HG02642 (cell line): ENCODE results near the gene RPL13A.

Source experiments
- ATAC-seq: cut with Tn5 transposase; IDR thresholded peaks from one replicate; pipeline ENCODE4 v1.9.1; 2021; ENCODE audit warnings: mild to moderate bottlenecking; ENCODE audit not compliant: unreplicated experiment, poor library complexity

Gene RPL13A

DNA sequence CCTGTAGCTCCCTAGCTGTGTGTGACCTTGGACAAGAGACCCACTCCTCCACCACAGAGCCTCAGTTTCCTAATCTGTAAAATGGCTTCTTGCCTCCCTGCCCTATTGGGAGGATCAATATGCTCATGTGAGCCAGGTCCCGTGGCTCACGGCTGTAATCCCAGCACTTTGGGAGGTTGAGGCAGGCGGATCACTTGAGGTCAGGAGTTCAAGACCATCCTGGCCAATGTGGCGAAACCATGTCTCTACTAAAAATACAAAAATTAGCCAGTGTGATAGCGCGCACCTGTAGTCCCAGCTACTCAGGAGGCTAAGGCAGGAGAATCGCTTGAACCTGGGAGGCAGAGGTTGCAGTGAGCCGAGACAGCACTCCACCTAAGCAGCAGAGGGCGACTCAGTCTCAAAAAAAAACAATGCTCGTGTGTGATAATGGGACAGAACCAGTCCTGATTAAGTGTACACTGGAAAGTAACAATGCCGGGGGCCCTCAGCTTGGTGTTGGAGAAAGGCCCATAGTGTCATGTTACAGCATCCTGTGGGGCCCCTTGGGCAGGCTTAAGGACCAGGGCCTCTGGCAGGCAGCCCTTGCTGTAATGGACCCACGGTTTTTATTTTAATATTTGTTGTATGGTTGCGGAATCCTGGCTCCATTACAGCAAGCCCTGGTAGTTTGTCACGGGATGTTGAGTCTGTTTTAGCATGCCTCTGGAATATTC lies 15.6 kb downstream of the RPL13A start:
- no peak for ATAC-seq

DNA sequence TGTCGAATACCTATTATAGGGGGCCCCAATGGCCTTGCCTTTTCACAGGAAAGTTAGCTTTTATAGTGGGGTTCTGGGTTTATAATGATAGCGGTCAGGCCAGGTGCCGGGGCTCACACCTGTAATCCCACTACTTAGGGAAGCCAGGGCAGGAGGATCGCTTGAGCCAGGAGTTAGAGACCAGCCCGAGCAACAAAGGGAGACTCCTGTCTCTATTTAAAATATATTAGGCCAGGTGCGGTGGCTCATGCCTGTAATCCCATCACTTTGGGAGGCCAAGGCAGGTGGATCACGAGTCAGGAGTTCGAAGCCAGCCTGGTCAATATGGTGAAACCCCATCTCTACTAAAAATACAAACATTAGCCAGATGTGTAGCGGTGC lies 16.2 kb downstream of the RPL13A start:
- ATAC-seq, result no peak

DNA sequence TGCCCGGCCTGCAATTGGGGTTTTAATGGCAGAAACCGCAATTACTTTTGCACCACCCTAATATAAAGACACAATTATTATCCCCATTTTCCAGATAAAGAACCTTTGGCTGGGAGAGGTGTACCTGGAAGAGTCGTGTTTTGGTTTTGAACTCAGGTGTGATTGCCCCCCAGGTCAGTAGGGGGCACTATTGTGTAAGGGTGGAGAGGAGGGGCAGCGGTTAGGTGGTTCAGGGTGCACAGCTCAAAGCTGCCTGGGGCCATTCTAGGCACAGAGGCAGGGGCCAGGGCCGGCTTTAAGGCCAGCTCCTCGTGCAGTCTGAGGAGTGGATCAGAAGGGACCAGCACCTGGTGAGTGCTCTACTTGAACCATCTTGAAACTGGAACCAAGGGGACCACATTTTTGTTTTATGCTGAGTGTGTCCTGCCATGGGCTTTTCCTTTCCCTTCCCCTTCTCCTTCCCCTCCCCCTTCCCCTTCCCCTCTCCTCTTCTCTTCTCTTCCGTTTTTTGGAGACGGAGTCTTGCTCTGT lies 19.2 kb downstream of the RPL13A start:
- ATAC-seq, result no peak

DNA sequence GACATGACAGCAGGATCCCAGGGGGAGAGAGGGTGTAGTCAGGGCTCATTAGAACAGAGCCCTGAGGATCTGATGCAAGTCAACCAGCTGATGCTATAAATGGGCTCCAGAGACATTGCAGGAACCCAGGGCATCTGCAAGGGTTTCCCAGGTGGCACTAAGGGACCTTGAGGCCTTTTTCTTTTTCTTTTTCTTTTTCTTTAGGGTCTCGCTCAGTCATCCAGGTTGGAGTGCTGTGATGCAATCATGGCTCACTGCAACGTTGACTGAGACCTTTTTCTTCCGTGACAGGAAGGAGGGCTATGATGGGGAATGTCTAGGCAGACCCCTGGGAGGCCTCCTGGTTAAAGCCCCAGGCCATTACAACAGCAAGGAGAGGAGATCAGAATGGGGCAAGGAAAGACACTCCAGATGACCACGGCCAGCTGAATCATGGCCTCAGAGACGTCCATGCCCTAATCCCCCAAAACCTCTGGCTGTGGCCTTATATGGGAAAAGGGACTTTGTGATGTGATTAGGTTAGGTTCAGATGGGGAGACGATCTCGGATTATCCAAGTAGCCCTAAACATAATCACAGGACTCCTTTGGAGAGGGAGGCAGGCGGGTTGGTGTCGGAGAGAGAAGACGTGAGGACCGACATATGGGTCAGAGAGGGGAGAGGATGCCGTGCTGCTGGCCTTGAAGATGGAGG lies 20.5 kb downstream of the RPL13A start:
- no peak for ATAC-seq

DNA sequence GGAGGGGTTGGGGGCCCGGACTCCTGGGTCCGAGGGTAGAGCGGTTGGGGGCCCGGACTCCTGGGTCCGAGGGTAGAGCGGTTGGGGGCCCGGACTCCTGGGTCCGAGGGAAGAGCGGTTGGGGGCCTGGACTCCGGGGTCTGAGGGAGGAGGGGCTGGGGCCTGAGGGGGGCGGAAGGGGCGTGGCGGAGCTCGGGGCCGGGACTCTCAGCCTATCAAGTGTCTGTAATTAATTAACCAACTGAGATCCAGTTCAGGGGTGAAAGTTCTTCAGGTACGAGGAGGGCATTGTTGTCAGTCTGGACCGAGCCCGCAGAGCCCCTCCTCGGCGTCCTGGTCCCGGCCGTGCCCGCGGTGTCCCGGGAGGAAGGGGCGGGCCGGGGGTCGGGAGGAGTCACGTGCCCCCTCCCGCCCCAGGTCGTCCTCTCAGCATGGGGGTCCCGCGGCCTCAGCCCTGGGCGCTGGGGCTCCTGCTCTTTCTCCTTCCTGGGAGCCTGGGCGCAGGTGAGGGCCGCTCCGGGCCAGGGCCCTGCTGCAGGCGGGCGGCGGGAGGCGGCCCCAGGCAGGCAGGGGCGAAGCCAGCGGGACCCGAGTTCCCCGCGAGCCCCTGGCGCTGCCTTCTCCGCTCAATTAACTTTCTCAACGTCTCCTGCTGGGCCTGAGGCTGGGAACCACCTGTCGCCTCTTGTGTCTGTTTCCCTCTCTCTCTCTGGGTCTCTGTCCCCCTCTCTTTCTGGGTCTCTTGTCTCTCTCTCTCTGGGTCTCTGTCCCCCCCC lies 25.8 kb downstream of the RPL13A start:
- no peak for ATAC-seq

DNA sequence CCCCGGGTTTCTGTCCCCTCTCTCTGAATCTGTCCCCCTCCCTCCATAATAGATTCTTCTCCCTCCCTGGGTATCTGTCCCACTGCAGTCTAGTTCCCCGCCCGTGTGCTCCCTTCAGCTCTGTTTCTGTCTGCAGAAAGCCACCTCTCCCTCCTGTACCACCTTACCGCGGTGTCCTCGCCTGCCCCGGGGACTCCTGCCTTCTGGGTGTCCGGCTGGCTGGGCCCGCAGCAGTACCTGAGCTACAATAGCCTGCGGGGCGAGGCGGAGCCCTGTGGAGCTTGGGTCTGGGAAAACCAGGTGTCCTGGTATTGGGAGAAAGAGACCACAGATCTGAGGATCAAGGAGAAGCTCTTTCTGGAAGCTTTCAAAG lies 26.3 kb downstream of the RPL13A start:
- ATAC-seq, result no peak

DNA sequence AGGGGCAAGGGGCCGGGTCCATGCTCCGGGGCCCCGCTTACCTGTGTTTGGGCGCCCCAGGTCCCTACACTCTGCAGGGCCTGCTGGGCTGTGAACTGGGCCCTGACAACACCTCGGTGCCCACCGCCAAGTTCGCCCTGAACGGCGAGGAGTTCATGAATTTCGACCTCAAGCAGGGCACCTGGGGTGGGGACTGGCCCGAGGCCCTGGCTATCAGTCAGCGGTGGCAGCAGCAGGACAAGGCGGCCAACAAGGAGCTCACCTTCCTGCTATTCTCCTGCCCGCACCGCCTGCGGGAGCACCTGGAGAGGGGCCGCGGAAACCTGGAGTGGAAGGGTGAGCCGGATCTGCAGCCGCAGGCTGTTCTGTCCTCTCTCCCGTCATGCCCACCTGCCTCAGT lies 26.7 kb downstream of the RPL13A start:
- ATAC-seq, result no peak

DNA sequence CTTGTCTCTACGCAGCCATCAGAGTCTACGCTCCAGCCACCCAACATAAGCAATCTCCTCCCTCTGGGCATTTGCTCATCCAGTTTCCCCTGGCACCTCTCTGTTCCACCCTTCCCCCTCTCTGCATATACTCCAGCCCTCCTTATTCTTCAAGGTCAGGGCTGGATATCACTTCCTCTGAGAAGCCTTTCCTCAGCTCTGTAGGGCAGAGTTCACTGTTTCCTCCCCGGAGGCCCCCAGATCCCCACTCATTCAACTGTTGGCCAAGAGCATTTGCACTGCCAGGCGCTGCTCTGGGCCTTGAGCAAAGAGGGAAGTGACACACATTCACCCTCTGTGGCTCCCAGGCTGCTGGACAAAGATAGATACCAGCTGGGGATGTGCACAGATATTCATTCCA lies 28.4 kb downstream of the RPL13A start:
- no peak for ATAC-seq

DNA sequence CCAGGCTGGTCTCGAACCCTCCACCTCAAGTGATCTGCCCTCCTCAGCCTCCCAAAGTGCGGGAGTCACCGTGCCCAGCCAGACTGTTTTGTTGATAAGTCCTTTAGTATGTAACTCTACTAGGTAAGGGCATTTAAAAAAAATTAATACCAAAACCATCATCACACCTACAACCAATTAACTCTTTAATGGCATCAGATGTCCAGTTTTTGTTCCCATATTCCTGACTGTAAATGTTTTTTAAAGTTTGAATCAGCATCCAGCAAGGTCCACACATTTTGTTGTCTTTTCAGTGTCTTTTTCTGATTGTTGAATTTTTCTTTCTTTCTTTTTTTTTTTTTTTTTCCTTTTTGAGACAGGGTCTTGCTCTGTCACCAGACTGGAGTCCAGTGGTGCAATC lies 30.6 kb downstream of the RPL13A start:
- no peak for ATAC-seq

DNA sequence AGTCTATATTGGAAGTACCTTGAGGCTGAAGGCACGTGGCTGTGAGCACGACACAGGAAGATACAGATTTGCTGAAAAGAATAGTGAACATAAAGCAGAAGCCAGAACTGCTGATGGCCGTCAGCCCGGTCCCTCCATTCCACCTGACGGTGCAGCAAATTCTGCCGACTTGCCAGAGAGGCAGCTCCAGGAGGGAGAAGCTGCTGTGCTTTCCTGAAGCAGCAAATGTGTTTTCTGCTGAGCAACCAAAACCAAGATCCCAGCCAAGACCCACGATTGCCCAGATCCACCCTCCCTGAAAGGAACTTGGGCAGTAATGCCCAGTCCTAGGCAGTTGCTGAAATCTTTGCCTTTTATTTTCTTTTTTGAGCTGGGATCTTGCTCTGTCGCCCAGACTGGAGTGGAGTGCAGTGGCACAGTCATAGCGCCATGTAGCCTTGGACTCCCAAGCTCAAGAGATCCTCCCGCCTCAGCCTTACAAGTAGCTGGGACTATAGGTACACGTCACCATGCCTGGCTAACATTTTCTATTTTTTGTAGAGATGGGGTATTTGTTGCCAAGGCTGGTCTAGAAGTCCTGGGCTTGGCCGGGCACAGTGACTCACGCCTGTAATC lies 33.4 kb downstream of the RPL13A start:
- no peak for ATAC-seq

DNA sequence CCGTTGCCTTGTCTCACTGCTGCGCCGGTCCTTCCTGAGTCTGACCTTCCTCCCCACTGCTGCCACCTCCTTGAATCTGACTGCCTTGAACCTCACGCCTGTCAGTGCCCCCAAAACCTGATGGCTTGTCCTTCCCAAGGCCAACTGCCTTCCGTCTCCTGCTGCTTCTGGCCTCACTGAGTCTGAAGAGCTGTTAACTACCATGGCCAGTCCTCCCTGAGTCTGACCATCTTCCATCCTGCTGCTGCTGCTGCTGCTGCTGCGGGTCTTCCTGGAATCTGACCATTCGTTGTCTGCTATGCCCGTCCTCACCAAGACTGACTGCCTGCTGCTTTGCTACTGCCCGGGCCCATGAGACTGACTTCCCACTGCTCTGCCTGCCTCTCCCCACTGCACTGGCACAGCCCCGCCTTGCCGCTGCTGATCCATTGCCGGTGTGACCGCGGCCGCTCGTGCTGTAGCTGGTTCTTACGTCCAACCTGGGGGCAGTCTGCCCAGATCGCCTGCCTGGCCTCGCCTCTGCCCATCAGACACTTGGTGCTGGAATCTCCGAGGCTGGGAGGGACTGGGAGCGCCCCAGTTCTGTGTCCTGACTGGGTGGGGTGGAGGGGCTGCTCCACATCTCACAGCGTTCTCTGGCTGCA lies 37.5 kb downstream of the RPL13A start:
- ATAC-seq, result no peak

DNA sequence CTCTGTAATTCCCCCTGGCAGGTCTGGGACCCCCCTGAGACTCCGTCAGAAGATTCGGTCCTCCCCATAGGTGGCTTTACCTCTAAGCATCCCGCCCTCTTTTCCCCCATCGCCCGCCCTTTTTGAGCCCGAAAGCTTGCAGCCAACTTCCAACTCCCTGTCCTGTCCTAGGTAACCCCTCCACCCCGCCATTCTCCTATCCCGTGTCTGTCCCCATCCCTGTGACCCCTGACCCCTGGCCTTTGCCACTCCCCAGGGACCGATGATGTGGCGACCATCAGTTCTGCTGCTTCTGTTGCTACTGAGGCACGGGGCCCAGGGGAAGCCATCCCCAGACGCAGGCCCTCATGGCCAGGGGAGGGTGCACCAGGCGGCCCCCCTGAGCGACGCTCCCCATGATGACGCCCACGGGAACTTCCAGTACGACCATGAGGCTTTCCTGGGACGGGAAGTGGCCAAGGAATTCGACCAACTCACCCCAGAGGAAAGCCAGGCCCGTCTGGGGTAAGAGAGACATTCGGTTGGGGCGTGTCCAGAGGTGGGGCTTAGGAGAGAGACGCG lies 40.9 kb downstream of the RPL13A start:
- no peak for ATAC-seq

DNA sequence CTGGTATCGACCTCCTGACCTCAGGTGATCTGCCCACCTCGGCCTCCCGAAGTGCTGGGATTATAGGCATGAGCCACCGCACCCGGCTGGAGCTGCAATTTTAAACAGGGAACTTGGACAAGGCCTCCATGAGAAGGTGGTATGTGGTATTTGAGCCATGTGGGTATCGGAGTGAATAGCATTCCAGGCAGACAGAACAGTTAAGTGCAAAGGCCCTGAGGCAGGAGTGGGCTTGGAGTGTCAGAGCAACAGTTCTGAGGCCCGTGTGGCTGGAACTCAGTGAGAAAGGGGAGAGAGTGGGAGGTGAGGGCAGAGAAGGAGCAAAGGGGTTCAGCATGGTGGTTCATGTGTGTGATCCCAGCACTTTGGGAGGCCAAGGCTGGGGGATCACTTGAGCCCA lies 43.3 kb downstream of the RPL13A start:
- ATAC-seq, result no peak

DNA sequence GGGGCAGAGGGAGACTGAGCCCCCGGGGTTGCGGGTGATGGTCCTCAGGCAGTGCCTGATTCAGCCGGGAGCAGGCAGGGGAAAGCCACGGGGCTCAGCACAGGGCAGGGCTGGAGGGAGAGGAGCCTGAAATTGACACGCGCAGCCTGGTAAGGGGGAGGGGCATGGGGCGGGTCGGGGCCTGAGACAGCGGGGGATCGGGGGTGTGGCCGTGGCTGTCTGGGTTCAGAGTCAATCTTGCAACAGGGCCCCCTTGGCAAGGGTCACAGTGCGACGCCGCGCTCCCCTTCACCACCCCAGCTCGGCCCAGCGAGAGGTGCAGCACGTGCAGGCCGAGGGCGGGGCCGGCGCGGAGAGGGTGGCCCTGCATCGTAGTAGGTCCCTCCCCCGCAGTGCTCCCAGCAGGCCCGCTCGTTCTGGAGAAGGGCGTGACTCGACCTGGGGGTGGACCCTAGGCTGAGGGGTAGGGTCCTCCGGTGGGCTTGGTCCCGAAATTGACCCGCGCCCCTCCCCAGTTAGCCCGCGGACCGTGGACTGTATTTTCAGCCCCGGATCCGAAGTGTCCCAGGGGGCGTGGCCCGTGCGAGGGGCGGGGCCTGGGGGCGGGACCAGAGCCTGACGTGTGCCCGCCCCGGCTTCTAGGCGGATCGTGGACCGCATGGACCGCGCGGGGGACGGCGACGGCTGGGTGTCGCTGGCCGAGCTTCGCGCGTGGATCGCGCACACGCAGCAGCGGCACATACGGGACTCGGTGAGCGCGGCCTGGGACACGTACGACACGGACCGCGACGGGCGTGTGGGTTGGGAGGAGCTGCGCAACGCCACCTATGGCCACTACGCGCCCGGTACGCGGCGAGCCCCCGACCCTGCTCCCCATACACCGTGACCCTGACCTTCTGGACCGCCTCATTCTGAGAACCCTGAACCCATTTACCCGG lies 46.4 kb downstream of the RPL13A start:
- peak; percentile 73 for ATAC-seq

DNA sequence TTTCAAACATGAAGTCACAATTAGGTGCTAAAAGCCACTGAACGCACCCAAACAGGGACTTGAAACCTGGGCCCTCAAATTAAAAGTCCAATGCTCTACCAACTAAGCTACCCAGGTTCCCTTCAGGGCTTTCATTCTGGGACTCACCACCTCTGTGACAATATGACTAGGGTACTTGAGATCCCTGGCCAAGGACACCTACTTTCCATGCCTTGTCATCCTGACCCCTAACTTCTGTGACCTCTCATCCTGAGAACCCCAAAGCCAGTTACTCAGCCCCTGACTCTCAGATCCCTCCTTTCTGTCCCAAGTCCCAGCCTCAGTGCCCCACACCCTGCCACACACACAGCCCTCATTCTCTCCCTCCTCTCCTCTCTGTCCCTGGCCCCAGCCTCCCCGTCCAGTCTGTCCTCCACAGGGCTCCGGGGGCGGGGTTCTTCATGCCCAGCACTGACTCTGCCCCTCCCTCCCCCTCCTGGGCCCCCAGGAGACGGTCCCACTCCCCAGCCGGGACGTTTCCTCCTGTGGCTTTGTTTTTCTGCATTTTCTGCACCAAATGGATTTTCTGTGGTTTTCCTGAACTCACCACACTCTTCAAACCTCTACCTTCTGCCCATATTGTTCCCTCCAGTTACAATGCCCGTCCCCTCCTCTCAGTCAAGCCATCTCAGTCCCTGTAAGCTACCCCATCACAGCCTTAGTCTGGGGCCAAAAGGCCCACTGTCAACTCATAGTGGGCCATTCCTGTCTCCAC lies 47.4 kb downstream of the RPL13A start:
- ATAC-seq, result no peak

DNA sequence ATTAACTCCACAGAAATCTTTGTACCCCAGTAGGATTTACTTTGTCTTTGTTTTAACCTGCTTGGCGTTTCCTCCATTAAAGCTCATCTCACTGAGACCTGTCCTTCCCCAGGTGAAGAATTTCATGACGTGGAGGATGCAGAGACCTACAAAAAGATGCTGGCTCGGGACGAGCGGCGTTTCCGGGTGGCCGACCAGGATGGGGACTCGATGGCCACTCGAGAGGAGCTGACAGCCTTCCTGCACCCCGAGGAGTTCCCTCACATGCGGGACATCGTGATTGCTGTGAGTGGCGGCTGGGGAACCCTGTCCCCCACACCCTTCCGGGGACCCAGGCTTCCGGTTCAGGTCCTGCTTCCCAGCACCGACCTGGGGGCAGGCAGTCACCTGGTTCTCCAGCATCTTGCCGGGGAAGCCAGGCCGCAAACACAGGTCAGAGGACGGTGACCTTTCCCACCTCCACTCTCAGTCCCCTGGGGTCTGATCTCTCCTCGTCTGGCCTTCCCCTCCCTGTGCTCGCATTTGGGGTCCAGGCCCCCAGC lies 49.6 kb downstream of the RPL13A start:
- ATAC-seq, result no peak

DNA sequence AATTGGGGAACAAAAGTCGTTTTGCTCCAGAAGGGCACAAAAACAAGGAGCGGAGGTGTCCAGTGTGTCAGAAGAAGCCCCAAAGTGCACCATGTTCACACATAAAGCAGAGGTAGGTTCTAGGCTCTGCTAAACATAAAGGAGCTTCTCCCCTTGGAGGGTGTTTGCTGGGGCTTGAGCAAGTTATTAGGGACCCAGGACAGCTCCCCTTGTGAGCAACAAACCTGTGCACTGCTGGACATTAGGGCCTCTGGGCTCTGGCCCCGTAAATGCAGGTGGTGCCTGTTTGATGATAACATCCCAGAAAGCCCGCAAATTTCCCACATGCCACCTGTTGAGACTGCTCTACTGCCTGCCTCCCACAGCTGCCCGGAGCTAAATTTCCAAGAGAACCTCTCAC lies 51.2 kb downstream of the RPL13A start:
- ATAC-seq, result no peak
